Activated T-helper 2 cell treated with anti-CD3 and anti-CD28 coated beads, Interferon-gamma antibody, Interleukin-2, Interleukin-4, amounts not matched to agents 10 μg/mL and 5 μg/mL and 100 μg/mL, durations not matched to agents 14 hours and 24 hours and 36 hours (primary cell): ENCODE measurements around the gene VWA3B. TPM values are rescaled to one million over a fixed set of nuclear protein-coding genes. Genes with fewer than 3 reads are reported as not detected.
"Not testable (repeated sequence)": the region's sequence is repeated elsewhere in the genome, so short reads cannot be mapped to it uniquely, and the experiment has no call there.

Experiments
- DNase-seq: peaks from one replicate; pipeline ENCODE4 v3.0.0; 2021; ENCODE audit warnings: low spot score
- H3K27ac Mint-ChIP-seq: one replicate; pipeline ENCODE4 v1.8.0; 2021; ENCODE audit warnings: mixed read lengths
- H3K27me3 Mint-ChIP-seq: one replicate; pipeline ENCODE4 v1.8.0; 2021; ENCODE audit warnings: low read depth, mixed read lengths
- H3K36me3 Mint-ChIP-seq: one replicate; pipeline ENCODE4 v1.8.0; 2021; ENCODE audit warnings: low read depth, mixed read lengths
- H3K4me1 Mint-ChIP-seq: one replicate; pipeline ENCODE4 v1.8.0; 2021; ENCODE audit warnings: low read depth, mixed read lengths
- H3K4me3 Mint-ChIP-seq: one replicate; pipeline ENCODE4 v1.8.0; 2021; ENCODE audit warnings: low read depth, mild to moderate bottlenecking, moderate library complexity, mixed read lengths
- H3K9me3 Mint-ChIP-seq: one replicate; pipeline ENCODE4 v1.8.0; 2021; ENCODE audit warnings: mixed read lengths
- intact Hi-C: fragments of 100-400 bp; cut with micrococcal nuclease; formaldehyde crosslinking; loops from one replicate; pipeline ENCODE4 v1.15.1; 2023
- total RNA-seq: library from RNA; stranded (reverse); gene quantifications from 2 replicates; pipeline ENCODE4 v1.2.3, GENCODE V29; 2022

The VWA3B gene
- total RNA-seq, 1 donor from 2014 or later = not detected

GRCh38 chr2:98310010-98310409, 223.0 kb downstream of the VWA3B start:
- Mint-ChIP-seq H3K27ac (no peak overlapping the region), H3K9me3 (no peaks in the 10 kb centered on the region), H3K27me3 (no peaks in the 10 kb centered on the region), H3K4me1 (no peaks in the 10 kb centered on the region), H3K4me3 (no peak overlapping the region), H3K36me3 (no peaks in the 10 kb centered on the region)
- DNase-seq = no peak
- intact Hi-C loops = no loop called here

- Mint-ChIP-seq H3K4me1 (no peaks in the 10 kb centered on the region), H3K27me3 (peaks cover 2% of the 10 kb centered on the region), H3K4me3 (no peak overlapping the region), H3K27ac (no peak overlapping the region), H3K9me3 (no peaks in the 10 kb centered on the region), H3K36me3 (no peaks in the 10 kb centered on the region)
- intact Hi-C loops = no loop called here
- no peak for DNase-seq
Measured at GRCh38 chr2:98311090-98311489, 224.1 kb downstream of the VWA3B start.

- intact Hi-C loops = no loop called here
- no peak overlapping the region for H3K27ac Mint-ChIP-seq
- H3K4me1 Mint-ChIP-seq = no peaks in the 10 kb centered on the region
- DNase-seq = no peak
- H3K27me3 Mint-ChIP-seq = peaks cover 2% of the 10 kb centered on the region
- no peak overlapping the region for H3K4me3 Mint-ChIP-seq
- no peaks in the 10 kb centered on the region for H3K36me3 Mint-ChIP-seq
- no peaks in the 10 kb centered on the region for H3K9me3 Mint-ChIP-seq
Measured at GRCh38 chr2:98311771-98312545, 225.0 kb downstream of the VWA3B start.

DNA sequence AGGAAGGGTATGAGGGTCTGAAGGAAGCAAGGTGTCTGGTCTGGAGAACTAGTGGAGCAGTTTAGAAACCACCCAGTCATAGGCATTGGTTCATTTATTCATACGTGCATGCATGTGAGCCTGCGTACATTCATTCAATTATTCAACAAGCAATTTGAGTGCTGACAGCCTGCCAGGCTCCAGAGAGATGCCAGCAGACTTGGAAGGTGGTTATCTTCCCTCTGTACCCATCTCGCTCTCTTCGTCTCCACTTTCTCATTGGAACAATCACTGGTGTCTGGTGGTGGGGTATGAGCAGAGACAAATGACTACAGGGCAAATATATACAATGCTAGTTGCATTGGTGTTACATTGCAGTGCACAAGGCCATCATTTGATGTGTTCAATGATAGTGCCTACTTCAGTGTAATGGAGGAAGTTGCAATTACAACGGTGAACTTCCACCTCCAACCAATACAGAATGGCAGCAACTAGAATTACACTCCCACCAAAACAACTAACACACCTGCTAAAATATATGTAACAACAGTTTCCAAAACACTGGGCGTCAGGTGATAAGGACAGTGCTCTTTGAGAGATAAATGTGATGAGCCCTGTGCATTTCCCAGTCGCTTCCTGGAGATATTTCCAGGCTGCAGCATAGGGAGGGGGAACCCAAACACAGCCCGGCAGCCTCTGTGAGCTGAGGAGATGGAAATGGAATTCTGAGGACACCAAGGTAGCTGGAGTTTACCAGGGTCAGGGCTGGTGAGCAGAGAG, 226.7 kb downstream of the VWA3B start:
- no peaks in the 10 kb centered on the region for H3K36me3 Mint-ChIP-seq
- DNase-seq = no peak
- intact Hi-C loops = no loop called here
- H3K4me3 Mint-ChIP-seq = no peak overlapping the region
- H3K4me1 Mint-ChIP-seq = no peaks in the 10 kb centered on the region
- H3K9me3 Mint-ChIP-seq = peaks cover 4% of the 10 kb centered on the region
- H3K27me3 Mint-ChIP-seq = peaks cover 2% of the 10 kb centered on the region
- H3K27ac Mint-ChIP-seq = no peak overlapping the region

- no peak overlapping the region for H3K4me3 Mint-ChIP-seq
- no peaks in the 10 kb centered on the region for H3K36me3 Mint-ChIP-seq
- no peak for DNase-seq
- peaks cover 2% of the 10 kb centered on the region for H3K27me3 Mint-ChIP-seq
- H3K27ac Mint-ChIP-seq = no peak overlapping the region
- H3K9me3 Mint-ChIP-seq = peaks cover 10% of the 10 kb centered on the region
- H3K4me1 Mint-ChIP-seq = no peaks in the 10 kb centered on the region
- intact Hi-C loops = no loop called here
Measured at GRCh38 chr2:98314251-98314650, 227.3 kb downstream of the VWA3B start.

DNA sequence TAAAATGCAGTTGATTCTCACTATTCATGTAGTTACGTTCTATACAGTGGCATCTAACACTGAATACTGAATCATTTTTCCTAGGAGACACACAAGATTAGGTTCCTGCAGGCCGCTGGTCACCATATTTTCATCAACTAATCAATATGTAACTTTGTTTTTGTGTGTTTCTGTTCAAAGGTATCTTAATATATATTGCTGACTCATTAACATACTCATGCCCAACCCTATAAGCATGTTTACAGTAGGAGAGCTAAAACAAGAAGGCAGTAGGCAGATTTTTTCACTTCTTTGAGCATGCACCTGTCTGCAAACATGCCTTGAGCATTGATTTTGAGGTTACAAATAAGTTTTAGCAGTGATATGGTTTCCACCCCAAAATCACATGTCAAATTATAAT, 229.0 kb downstream of the VWA3B start:
- no peak for DNase-seq
- Mint-ChIP-seq H3K9me3 (peaks cover 23% of the 10 kb centered on the region), H3K27ac (no peak overlapping the region), H3K4me3 (no peak overlapping the region), H3K27me3 (peaks cover 2% of the 10 kb centered on the region), H3K36me3 (no peaks in the 10 kb centered on the region), H3K4me1 (no peaks in the 10 kb centered on the region)
- intact Hi-C loops = no loop called here

- intact Hi-C loops = no loop called here
- Mint-ChIP-seq H3K4me3 (no peak overlapping the region), H3K4me1 (no peaks in the 10 kb centered on the region), H3K9me3 (peaks cover 31% of the 10 kb centered on the region), H3K36me3 (no peaks in the 10 kb centered on the region), H3K27ac (no peak overlapping the region), H3K27me3 (peaks cover 2% of the 10 kb centered on the region)
- DNase-seq = no peak
Measured at GRCh38 chr2:98317214-98317613, 230.2 kb downstream of the VWA3B start.

DNA sequence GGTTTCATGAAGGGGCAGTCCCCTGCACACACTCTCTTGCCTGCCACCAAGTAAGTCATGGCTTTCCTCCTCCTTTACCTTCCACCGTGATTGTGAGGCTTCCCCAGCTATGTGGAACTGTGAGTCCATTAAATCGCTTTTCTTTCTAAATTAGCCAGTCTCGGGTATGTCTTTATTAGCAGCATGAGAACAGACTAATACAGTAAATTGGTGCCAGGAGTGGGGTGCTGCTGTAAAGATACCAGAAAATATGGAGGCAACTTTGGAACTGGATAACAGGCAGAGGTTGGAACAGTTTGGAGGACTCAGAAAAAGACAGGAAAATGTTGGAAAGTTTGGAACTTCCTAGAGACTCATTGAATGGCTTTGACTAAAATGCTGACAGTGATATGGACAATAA, 233.2 kb downstream of the VWA3B start:
- H3K4me3 Mint-ChIP-seq, intact Hi-C loops, H3K4me1 Mint-ChIP-seq, DNase-seq, H3K27ac Mint-ChIP-seq, H3K36me3 Mint-ChIP-seq, H3K27me3 Mint-ChIP-seq: not testable (repeated sequence)
- peaks cover 43% of the 10 kb centered on the region for H3K9me3 Mint-ChIP-seq

DNA sequence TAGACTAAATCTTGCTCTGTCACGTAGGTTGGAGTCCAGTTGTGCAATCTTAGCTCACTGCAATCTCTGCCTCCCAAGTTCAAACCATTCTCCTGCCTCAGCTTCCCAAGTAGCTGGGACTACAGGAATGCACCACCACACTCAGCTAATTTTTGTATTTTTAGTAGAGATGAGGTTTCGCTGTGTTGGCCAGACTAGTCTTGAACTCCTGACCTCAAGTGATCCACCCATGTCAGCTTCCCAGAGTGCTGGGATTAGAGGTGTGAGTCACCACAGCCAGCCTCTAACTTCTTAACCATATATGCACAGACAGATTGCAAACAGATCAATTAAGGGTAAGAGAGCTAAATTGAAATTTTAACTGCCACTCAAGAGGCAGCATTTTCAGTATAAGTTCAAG, 237.2 kb downstream of the VWA3B start:
- H3K4me3 Mint-ChIP-seq = no peak overlapping the region
- no peaks in the 10 kb centered on the region for H3K4me1 Mint-ChIP-seq
- no peak overlapping the region for H3K27ac Mint-ChIP-seq
- DNase-seq = no peak
- peaks cover 33% of the 10 kb centered on the region for H3K9me3 Mint-ChIP-seq
- H3K36me3 Mint-ChIP-seq = no peaks in the 10 kb centered on the region
- peaks cover 2% of the 10 kb centered on the region for H3K27me3 Mint-ChIP-seq
- intact Hi-C loops = no loop called here

GRCh38 chr2:98327776-98328175, 240.8 kb downstream of the VWA3B start:
- no peak for DNase-seq
- Mint-ChIP-seq H3K36me3 (no peaks in the 10 kb centered on the region), H3K27me3 (peaks cover 2% of the 10 kb centered on the region), H3K4me3 (no peak overlapping the region), H3K4me1 (no peaks in the 10 kb centered on the region), H3K27ac (no peak overlapping the region), H3K9me3 (peaks cover 9% of the 10 kb centered on the region)
- intact Hi-C loops = no loop called here

GRCh38 chr2:98329549-98329948, 242.6 kb downstream of the VWA3B start:
- Mint-ChIP-seq H3K27me3 (peaks cover 4% of the 10 kb centered on the region), H3K4me1 (no peaks in the 10 kb centered on the region), H3K27ac (no peak overlapping the region), H3K9me3 (no peaks in the 10 kb centered on the region), H3K4me3 (no peak overlapping the region), H3K36me3 (no peaks in the 10 kb centered on the region)
- intact Hi-C loops = no loop called here
- DNase-seq = no peak

- Mint-ChIP-seq H3K9me3 (no peaks in the 10 kb centered on the region), H3K4me3 (no peak overlapping the region), H3K36me3 (no peaks in the 10 kb centered on the region), H3K27me3 (peaks cover 16% of the 10 kb centered on the region), H3K4me1 (no peaks in the 10 kb centered on the region), H3K27ac (no peak overlapping the region)
- intact Hi-C loops = no loop called here
- no peak for DNase-seq
Measured at GRCh38 chr2:98332989-98333388, 246.0 kb downstream of the VWA3B start.

- H3K27ac Mint-ChIP-seq = no peak overlapping the region
- H3K27me3 Mint-ChIP-seq = peaks cover 16% of the 10 kb centered on the region
- H3K4me3 Mint-ChIP-seq = no peak overlapping the region
- no peak for DNase-seq
- no peaks in the 10 kb centered on the region for H3K9me3 Mint-ChIP-seq
- H3K4me1 Mint-ChIP-seq = no peaks in the 10 kb centered on the region
- H3K36me3 Mint-ChIP-seq = no peaks in the 10 kb centered on the region
- intact Hi-C loops = no loop called here
Measured at GRCh38 chr2:98333922-98334321, 247.0 kb downstream of the VWA3B start.
